SH-SY5Y (cell line): ENCODE data around the gene COX7B2.

Source experiments
- GATA2 ChIP-seq: IDR thresholded peaks from 2 replicates; pipeline ENCODE4 v1.6.1; 2011; ENCODE audit warnings: mild to moderate bottlenecking, low read depth, low read length
- GATA3 ChIP-seq: IDR thresholded peaks from 2 replicates; pipeline ENCODE4 v1.6.1; 2011; ENCODE audit warnings: low read depth, mild to moderate bottlenecking, low read length, moderate library complexity

DNA sequence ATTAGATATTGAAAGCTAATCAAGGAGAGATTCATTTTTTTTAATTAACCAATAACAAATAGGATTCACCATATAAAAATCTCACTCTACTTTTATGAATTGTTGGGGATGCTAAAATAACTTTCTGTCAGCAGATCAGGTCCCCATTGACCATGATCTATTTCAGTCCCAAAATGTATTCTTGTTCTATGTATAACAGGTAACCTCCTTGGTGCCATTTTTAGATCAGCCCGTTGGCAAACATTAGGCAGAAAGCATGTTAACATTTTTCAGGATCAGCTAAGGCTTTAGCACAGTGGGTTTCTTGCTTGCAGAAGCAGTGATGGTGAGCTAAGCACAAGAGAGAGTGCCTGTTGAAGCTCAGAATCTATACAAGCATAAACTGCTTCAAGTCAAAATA is 40.8 kb upstream of the COX7B2 start:
- no peak for TF ChIP-seq GATA2
- TF ChIP-seq GATA3, result no peak
